OCI-M2 (cell line): Measurements from ENCODE around the gene BCAM.
"Not testable (repeated sequence)": the region's sequence is repeated elsewhere in the genome, so short reads cannot be mapped to it uniquely, and the experiment has no call there.

Experiments used
- DNase-seq: peaks from one replicate; lab custom pipeline; 2025; ENCODE audit not compliant: unreplicated experiment; lab: John Stamatoyannopoulos, UW

Gene BCAM, protein sequence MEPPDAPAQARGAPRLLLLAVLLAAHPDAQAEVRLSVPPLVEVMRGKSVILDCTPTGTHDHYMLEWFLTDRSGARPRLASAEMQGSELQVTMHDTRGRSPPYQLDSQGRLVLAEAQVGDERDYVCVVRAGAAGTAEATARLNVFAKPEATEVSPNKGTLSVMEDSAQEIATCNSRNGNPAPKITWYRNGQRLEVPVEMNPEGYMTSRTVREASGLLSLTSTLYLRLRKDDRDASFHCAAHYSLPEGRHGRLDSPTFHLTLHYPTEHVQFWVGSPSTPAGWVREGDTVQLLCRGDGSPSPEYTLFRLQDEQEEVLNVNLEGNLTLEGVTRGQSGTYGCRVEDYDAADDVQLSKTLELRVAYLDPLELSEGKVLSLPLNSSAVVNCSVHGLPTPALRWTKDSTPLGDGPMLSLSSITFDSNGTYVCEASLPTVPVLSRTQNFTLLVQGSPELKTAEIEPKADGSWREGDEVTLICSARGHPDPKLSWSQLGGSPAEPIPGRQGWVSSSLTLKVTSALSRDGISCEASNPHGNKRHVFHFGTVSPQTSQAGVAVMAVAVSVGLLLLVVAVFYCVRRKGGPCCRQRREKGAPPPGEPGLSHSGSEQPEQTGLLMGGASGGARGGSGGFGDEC

DNA sequence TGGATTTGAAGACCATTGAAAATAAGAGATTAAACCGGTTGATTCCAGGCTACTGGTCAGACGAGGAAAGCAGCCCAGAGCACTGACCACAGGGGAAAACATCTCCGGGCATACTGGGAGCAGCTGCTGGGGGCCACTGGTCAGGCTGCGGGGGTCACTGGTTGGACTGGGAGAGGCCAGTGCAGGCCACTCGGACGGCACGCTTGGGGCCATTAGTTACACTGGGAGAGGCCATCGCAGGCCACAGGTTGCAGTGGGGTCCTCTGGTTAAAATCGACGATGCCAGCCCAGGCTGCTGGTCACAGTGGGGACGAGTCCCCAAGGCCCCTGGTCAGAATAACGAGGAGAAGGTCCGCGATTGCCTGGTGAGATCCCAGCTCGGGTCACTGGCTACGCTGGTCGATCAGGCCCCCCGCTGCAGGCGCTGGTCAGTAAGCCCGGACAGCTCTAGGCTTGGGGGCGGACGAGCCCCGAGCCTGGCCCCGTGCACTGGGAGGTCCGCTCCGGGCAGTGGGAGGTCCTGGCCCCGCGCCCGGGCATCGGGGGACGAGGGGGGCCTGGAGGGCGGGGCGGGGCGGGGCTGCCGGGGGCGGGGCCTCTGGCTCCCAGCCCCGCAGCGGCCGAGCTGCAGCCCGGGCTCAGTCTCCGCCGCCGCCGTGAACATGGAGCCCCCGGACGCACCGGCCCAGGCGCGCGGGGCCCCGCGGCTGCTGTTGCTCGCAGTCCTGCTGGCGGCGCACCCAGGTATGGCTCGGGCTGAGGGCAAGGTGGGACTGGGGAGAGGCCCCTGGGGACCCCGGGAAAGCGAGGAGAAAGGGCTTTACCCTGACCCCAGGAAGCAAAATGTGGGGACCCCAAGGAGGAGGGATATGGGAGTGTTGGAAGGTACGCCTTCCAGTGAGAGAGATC lies at the start of gene BCAM:
BCAM (plus strand) TSS at position 641 of the 909 bp plus-strand sequence; CDS start at position 663, 22 bp downstream.
- no peak for DNase-seq

DNA sequence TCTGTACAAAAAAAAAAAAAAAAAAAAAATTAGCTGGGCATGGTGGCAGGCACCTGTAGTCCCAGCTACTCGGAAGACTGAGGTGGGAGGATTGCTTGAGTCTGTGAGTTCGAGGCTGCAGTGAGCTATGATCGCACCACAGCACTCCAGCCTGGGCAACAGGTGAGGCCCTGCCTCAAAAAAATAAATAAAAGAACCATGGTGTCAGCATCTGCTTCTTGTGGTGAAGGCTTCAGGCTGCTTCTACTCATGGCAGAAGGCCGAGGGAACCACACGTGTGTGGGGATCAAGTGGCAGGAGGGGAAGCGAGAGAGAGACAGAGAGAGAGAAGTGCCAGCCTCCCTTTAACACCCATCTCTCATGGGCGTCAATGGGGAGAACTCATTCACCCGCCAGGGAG lies 46.9 kb upstream of the BCAM start:
- DNase-seq, result no peak

DNA sequence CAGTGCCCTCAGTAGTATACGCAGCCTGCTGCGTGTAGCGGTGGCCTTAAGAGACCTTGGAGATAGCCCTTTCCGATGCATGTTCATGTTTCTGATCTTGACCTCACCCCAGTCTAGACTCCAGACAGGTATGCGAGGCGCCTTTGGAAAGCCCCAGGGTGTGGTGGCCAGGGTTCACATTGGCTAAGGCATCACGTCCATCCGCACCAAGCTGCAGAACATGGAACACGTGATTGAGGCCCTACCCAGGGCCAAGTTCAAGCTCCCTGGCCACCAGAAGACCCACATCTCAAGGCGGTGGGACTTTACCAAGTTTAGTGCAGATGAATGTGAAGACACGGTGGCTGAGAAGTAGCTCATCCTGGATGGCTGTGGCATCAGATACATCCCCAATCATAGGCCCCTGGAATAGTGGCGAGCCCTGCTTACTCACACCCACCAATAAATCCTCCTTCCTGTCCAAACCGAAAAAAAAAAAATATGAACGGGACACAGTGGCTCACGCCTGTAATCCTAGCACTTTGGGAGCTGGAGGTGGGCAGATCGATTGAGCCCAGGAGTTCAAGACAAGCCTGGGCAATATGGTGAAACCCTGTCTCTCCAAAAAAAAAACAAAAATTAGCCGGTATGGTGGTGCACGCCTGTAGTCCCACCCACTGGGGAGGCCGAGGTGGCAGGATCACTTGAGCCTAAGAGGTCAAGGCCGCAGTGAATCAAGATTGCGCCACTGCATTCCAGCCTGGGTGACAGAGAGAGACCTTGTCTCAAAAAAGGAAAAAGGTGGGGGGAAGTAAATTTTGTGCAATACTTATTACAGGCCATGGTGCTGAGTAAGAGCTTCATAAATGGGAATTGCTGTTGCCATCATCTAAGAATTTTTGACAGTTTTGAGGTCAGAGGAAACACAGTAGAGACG lies 43.6 kb upstream of the BCAM start:
- DNase-seq, result no peak

DNA sequence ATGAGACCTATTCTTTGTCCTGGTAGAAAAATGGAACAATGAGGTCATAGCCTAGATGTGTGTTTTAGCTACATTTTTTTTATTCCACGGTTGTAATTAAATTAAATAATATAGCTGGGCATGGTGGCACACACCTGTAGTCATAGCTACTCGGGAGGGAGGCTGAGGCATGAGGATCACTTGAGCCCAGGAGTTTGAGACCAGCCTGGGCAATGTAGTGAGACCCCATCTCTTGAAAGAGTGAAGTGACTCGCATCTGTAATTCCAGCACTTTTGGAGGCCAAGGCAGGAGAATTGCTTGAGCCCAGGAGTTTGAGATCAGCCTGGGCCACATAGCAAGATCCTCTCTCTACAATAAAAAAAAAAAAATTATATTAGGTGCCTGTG lies 43.0 kb upstream of the BCAM start:
- no peak for DNase-seq

DNA sequence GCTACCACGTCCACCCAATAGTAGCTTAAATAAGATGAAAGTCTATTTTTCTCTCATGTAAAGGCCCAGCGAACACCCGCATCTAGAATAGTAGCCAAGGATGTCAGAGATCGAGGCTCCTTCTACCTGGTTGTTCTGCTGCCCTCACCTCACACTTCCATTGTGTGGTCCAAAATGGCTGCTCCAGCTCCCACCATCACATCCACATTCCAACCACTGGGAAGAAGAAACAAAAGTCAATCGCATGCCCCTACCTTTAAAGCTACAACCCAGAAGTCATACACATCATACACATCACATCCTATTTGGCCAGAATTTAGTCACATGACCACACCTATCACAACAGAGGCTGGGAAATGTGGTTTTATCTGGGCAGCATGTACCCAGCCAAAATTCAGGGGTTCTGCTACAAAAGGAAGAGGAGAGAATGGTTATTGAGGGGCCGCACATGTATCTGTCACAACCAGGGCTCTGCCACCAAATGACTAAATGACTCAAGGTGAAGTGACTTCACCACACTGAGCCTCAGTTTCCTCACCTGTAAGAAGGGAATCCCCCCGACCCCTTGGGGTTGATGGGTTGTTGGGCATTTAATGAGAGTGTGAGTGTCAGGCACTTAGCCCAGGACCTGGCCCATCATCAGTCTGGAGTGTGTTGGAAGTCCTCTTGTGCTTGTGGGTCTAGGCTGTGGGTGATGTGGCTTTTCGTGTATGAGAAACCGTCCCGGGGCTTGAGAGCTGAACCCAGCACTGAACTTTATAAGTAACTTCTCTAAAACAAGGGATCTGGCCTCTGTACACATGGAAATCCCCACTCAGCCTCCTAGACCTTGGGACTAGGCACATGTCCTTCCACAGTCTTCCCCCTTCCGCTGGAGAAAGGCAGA lies 41.4 kb upstream of the BCAM start:
- DNase-seq, result no peak

DNA sequence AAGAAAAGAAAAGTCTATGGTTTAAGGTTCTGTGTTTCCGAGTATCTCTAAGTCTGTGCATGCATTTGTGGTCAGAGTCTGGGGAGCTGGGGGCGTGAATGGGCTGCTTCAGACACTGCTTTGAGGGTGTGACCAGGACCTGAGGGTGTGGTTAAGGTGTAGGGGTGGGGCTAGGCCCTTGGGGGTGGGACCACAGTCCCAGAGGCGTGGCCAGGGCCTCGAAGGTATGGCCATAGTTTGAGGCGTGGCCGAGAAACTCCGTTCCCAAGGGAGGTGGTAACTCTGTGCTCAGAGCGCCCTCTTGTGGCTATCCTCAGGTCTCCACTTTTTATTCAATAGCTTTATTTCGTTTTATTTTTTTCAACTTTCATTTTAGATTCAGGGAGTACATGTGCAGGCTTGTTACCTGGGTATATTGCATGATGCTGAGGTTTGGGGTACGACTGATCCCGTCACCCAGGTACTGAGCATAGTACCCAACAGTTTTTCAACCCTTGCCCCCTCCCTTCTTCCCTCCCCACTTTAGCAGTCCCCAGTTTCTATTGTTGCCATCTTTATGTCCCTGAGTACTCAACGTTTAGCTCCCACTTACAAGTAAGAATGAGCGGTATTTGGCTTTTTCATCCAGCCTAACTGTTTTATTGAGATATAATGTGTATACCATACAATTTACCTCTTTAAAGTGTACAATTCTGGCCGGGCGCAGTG lies 38.2 kb upstream of the BCAM start:
- peak; percentile 93 for DNase-seq

DNA sequence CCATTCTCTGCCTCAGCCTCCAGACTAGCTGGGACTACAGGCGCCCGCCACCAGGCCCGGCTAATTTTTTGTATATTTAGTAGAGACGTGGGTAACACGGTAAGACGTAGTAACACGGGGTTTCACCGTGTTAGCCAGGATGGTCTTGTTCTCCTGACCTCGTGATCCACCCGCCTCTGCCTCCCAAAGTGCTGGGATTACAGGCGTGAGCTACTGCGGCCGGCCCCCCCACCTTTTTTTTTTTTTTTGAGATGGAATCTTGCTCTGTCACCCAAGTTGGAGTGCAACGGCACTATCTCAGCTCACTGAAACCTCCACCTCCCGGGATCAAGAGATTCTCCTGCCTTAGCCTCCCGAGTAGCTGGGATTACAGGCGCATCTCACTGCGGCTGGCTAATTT lies 36.8 kb upstream of the BCAM start:
- DNase-seq, result not testable (repeated sequence)

DNA sequence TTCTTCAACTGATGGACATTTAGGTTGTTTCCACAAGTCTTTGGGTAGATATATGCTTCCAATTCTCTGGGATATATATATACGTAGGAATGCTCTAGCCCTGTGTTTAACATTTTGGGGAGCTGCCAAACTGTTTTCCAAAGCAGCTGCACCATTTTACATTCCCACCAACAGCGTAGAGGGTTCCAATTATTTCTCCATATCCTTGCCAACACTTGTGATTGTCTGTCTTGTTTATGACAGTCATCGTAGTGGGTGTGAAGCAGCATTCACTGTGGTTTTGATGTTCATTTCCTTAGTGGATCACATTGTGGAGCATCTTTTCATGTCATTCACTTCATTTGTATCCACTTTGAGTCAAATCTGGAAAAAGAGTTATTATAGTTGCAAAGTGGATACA lies 35.9 kb upstream of the BCAM start:
- no peak for DNase-seq

DNA sequence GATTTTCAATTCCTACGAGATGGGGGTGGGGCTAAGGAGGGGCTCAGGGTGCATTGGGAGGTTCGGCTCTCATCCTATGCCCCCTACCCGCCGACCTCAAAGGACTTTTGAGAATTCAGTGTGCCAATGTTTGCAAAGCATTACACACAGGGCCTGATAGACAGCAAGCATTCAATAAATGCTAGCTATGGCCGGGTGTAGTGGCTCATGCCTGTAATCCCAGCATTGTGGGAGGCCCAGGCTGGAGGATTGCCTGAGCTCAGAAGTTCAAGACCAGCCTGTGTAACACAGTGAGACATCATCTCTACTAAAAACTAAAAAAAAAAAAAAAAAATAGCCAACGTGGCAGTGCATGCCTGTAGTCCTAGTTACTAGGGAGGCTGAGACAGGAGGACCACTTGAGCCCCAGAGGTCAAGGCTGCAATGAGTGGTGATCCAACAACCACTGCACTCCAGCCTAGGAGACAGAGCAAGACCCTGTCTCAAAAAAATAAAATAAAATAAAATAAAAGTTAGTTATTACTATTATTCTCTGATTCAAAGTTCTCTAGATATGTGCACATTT lies 33.1 kb upstream of the BCAM start:
- DNase-seq, result no peak

DNA sequence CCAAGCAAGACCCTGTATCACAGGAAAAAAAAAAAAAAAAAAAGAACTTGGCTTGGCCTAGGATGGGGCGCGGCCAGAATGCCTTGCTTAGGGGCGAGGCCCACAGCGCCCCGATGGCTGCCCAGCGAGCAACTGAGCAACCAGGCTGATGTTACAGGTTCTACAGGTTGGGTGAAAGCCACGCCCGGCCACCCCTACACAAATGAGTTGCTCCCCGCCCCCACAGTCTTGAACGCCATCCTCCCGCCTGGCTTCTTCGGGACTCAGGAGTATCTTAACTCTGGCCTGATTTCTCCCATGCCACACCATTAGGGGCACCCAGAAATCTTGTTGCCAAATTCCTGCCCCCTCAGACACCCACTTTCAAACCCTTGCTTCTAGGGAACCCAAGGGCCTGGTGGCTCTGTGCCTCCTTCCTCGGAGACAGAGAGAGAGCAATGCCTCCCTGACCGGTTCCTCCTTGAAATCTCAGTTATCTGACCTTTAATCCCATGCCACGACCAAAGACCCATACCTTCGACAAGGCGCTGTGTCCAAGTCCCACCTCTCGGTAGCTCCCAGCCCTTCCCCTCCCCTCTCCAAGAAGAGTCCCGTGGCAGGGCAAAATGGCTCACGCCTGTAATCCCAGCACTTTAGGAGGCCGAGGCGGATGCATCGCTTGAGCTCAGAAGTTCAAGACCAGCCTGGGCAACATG lies 32.4 kb upstream of the BCAM start:
- no peak for DNase-seq

DNA sequence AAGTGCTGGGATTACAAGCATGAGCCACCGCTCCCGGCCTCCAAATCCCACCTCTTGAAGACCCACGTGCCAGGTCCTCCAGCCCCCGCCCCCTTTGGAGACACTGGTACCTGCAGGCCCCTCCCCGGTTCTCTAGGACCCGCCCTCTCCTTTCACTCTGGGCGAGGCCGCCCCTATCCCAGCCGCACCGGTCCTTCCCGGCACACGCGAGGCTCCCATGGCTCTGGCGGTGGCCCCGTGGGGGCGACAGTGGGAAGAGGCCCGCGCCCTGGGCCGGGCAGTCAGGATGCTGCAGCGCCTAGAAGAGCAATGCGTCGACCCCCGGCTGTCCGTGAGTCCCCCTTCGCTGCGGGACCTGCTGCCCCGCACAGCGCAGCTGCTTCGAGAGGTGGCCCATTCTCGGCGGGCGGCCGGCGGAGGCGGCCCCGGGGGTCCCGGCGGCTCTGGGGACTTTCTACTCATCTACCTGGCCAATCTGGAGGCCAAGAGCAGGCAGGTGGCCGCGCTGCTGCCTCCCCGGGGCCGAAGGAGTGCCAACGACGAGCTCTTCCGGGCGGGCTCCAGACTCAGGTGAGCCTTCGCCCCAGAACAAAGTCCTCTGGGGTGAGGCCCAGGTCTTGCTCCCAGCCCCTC lies 31.1 kb upstream of the BCAM start, which contains the start of gene CBLC:
CBLC (plus strand) TSS at position 176 of the 633 bp plus-strand sequence; CDS start at position 218, 42 bp downstream.
- no peak for DNase-seq

DNA sequence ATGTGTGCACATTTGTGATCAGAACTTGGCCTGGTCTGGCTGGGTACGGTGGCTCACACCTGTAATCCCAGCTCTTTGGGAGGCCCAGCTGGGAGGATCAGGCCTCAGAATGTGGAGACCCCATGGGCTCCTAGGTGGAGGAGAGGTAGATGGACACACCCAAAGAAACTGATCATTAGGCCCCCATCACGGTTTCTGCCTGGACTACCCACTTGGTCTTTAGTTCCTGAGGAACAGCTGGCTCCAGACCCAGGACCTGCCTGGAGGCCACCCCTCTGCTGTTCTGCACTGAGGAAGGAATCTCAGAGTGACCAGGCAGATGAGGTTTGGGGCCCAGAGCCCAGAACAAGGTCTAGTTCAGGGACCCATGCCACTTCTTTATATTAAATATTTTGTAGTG lies 29.8 kb upstream of the BCAM start:
- no peak for DNase-seq

DNA sequence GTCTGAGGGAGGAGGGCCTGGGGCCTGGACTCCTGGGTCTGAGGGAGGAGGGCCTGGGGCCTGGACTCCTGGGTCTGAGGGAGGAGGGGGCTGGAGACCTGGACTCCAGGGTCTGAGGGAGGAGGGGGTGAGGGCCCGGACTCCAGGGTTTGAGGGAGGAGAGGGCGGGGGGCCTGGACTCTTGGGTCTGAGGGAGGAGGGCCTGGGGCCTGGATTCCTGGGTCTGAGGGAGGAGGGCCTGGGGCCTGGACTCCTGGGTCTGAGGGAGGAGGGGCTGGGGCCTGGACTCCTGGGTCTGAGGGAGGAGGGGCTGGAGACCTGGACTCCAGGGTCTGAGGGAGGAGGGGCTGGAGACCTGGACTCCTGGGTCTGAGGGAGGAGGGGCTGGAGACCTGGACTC lies 27.2 kb upstream of the BCAM start:
- DNase-seq, result not testable (repeated sequence)

DNA sequence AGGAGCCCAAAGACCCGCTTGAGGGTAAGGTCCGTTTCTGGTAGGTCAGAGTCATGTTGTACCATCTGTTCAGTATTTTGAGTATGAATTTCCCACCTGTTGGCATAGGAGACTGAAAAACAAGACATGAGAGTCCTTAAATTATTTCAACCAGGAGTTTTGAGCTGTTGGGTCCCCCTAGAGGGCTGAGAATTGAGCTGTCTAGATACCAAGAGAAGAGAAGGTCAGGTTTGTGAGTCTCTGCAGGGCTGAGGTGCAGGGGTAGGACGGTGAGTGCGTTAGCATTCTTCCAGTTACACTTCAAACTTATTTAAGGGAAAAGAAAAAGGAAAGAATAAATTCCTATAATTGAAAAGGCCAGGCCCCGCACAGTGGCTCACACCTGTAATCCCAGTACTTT lies 26.2 kb upstream of the BCAM start:
- DNase-seq, result no peak

DNA sequence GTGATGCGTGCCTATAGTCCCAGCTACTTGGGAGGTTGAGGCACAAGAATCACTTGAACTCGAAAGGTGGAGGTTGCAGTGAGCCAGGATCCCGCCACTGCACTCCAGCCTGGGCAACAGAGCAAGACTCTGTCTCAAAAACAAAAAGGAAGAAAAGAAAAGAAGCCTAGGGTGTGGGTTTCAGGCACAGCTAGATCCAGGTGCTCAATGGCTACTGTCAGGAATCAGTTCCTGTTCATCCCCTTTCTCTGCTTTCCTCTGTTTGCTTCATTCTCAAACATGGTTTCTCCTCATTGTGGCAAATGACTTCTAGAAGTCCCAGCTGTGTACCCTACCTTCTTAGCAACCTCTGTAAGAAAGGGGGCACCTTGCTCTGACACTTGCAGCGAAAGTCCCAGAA lies 25.4 kb upstream of the BCAM start:
- no peak for DNase-seq

DNA sequence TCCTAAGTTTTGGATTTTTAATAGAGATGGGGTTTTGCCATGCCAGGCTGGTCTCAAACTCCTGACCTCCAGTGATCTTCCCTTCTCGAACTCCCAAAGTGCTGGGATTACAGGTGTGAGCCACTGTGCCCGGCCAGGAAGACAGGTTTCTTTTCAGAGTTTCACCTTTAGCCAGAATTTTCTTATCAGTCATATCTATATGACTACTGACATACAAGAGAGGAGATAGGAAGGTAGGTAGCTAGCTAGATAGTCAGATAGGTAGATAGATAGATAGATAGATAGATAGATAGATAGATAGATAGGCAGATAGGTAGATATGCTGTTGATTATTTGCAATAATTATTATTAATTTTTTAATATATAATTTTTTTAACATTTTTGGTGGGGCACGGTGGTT lies 23.6 kb upstream of the BCAM start:
- DNase-seq, result no peak

DNA sequence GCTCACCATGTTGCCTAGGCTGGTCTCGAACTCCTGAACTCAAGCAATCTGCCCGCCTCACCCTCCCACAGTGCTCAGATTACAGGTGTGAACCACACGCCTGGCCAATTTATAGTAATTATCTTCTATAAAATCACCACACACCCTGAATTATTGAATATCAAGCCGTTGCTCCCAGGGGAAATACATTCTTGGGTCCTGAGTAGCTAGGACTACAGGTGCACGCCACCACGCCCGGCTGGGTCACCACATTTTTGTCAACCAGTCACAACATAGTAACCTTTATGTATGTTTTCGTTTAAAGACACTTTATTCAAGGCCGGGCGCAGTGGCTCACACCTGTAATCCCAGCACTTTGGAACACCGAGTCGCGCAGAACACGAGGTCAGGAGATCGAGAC lies 22.9 kb upstream of the BCAM start:
- DNase-seq, result no peak

DNA sequence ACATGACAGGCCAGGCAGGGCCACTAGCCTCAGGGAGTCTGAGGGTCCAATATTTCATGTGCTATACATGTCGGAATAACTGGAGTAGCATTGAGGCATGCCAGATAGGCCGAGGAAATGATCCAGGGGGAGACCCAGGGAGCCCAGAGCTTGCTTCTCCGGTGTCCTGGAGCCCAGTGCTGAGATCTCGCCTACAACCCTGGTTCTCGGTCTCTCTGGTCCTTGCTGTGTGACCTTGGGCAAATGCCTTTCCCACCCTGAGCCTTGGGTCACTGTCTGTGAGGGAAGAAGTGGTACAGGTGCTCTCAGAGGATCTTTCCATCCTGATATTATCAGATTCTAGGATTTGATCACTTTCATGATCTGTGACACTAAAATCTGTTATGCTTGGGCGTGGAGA lies 19.9 kb upstream of the BCAM start:
- DNase-seq, result no peak
